Breast epithelium (tissue), 3 donors: ENCODE data around the gene GLYATL1B.
"Not testable (repeated sequence)": the region's sequence is repeated elsewhere in the genome, so short reads cannot be mapped to it uniquely, and the experiment has no call there.

Experiments used
- CTCF ChIP-seq, 3 donors: fragments of 450-650 bp; IDR thresholded peaks; one replicate each; pipeline ENCODE4 v1.5.1; 2016 to 2017; ENCODE audit warnings: antibody characterized with exemption in 3 of 3, mild to moderate bottlenecking in 3 of 3, moderate library complexity in 3 of 3
- POLR2A ChIP-seq: fragments of 450-650 bp; IDR thresholded peaks from one replicate; pipeline ENCODE4 v1.6.1; 2016; ENCODE audit warnings: antibody characterized with exemption, mild to moderate bottlenecking, moderate library complexity

GRCh38 chr11:59136551-59136950 is 50.4 kb downstream of the GLYATL1B start:
- not testable (repeated sequence) for TF ChIP-seq CTCF (IDR thresholded peaks at IDR 0.05); POLR2A
